ENCODE results near the gene CD151. TPM values are rescaled to one million over a fixed set of nuclear protein-coding genes. Genes with fewer than 3 reads are reported as not detected.

CD151 gene
- total RNA-seq, 4 donors from 2014 or later: 307 to 1,070 (median 520) TPM

DNA sequence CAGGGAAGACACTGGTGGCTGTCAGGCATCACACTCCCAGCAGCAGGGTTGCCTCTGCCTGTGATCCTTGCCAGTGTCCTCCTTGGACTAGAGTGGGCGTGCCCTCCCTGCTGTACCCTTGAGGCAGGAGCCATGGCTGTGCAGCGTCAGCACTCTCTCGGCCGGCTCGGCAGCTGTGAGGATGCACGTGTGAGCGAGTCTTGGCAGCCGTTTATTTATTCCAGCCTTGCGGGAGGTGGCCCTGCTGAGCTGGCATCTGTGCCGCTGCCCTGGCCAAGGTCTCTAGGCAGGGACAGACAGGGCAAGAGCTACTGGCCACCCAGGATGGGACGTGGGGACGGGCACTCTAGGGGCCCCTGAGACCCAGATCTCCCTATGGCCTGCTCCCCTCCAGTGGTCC is 43.8 kb downstream of the CD151 start:
- TF ChIP-seq, protein P1, sequence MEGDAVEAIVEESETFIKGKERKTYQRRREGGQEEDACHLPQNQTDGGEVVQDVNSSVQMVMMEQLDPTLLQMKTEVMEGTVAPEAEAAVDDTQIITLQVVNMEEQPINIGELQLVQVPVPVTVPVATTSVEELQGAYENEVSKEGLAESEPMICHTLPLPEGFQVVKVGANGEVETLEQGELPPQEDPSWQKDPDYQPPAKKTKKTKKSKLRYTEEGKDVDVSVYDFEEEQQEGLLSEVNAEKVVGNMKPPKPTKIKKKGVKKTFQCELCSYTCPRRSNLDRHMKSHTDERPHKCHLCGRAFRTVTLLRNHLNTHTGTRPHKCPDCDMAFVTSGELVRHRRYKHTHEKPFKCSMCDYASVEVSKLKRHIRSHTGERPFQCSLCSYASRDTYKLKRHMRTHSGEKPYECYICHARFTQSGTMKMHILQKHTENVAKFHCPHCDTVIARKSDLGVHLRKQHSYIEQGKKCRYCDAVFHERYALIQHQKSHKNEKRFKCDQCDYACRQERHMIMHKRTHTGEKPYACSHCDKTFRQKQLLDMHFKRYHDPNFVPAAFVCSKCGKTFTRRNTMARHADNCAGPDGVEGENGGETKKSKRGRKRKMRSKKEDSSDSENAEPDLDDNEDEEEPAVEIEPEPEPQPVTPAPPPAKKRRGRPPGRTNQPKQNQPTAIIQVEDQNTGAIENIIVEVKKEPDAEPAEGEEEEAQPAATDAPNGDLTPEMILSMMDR (IDR thresholded peaks at IDR 0.05; ENCODE audit: low read depth): no peak

- TF ChIP-seq, protein P1 (IDR thresholded peaks at IDR 0.05; ENCODE audit: low read depth): no peak
Measured at GRCh38 chr11:877565-877964, 44.8 kb downstream of the CD151 start.

GRCh38 chr11:880447-880846 is 47.7 kb downstream of the CD151 start:
- TF ChIP-seq, protein P1 (IDR thresholded peaks at IDR 0.05; ENCODE audit: low read depth): no peak

DNA sequence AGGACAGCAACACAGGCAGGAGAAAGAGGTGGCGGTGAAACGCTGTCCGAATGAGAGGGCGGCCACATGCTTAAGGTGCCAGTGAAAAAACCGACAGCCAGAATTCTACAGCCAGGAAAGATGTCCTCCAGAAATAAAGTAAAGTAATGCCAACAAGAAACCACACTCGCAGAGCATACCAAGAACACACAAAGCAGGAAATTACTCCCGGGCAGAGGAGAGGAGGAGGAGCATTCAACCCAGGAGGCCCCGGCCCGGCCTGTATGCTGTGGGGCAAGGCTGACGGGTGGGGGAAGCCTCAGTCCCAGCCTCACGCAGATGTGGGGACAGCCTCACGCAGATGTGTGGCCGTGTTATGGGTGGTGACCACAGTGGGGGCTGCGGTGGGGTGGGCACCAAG is 49.8 kb downstream of the CD151 start:
- TF ChIP-seq, protein P1 (IDR thresholded peaks at IDR 0.05; ENCODE audit: low read depth): no peak

- TF ChIP-seq, protein P1 (IDR thresholded peaks at IDR 0.05; ENCODE audit: low read depth): no peak
Measured at GRCh38 chr11:883527-883926, 50.8 kb downstream of the CD151 start.

DNA sequence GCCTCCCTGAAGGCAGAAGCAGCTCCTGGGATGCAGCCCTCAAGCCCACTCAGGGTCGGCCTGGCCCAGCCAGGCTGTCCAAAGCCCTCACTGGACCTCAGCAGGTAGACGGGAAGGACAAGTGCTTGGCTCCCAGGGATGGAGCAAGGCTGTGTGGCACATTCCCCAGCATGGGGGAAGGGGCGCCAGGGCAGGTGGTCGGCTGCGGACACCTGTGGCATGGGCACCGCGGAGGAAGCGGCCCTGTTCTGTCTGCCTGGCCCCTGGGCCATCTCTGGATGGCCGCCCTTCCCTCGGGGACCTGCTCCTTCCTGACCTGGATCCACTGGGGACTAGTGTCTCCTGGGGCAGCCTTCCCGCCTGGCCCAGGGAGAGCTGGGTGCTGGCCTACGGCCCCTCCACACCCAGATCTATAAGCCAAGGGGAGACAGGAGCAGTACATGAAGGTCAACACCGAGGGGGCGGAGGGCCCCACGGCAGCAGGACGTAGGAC is 51.9 kb downstream of the CD151 start:
- TF ChIP-seq, protein P1 (IDR thresholded peaks at IDR 0.05; ENCODE audit: low read depth): no peak

- TF ChIP-seq, protein P1 (IDR thresholded peaks at IDR 0.05; ENCODE audit: low read depth): no peak
Measured at GRCh38 chr11:886568-886967, 53.8 kb downstream of the CD151 start.

All from subcutaneous adipose tissue (tissue), 4 donors.